K562 (cell line): ENCODE results near the gene GPX7. TPM values are rescaled to one million over a fixed set of nuclear protein-coding genes. Genes with fewer than 3 reads are reported as not detected.
A peak's percentile ranks its signal among the peaks of the same experiment; 100 is the strongest.

Experiments used
- ATAC-seq: fragments of 200-7000 bp; cut with Tn5 transposase; 3 replicates; pipeline ENCODE4 v1.9.1; 2020; ENCODE audit warnings: moderate library complexity
- BruUV-seq: library from RNA; stranded (reverse); fragments of 400-500 nt; replicated peaks from 2 replicates; lab custom pipeline; 2021; lab: Mats Ljungman, UMichigan
- CTCF ChIA-PET: fragments of 300-600 bp; formaldehyde crosslinking; extraction: SDS; loops from one replicate; lab custom pipeline; 2021; ENCODE audit warnings: low intra/inter-chr PET ratio; lab: Yijun Ruan, JAX
- POLR2A ChIA-PET: fragments of 300-600, 350-650 bp; sonication (Branson Sonifier 250); formaldehyde crosslinking; extraction: SDS; loops from one replicate; lab custom pipeline; 2021; ENCODE audit warnings: antibody characterized with exemption, inconsistent platforms; lab: Yijun Ruan, JAX
- DNase-seq, 4 experiments: peaks; one replicate each; pipeline versions ENCODE4 v3.0.0 to v3.0.0-alpha.2; 2011 to 2018; ENCODE audit warnings: low spot score in 3 of 4, mixed read lengths in 3 of 4; ENCODE audit errors: extremely low read depth in 1 of 4
- FAIRE-seq: peaks from 2 replicates; lab custom pipeline; 2011; peaks lifted over from hg19 to GRCh38; lab: Jason Lieb, UNC
- H2AFZ ChIP-seq: 2 replicates; pipeline ENCODE4 v1.6.0; 2011; ENCODE audit warnings: low read depth, low read length, control low read depth, inconsistent platforms
- H3K27ac ChIP-seq: fragments of 200-600 bp; 3 replicates; pipeline ENCODE4 v1.8.0; 2011; ENCODE audit warnings: low read depth, mild to moderate bottlenecking, control low read depth, inconsistent platforms, low read length, moderate library complexity, mixed read lengths; ENCODE audit errors: extremely low read depth
- H3K27me3 ChIP-seq, 2 experiments: fragments of 300-600 bp in 1 of 2; 2 replicates in 1 of 2; 3 replicates in 1 of 2; pipeline versions ENCODE4 v1.6.0 to v1.8.0; 2011; ENCODE audit warnings: inconsistent platforms in 2 of 2, low read length in 2 of 2, mild to moderate bottlenecking in 1 of 2, mixed read lengths in 1 of 2, moderate library complexity in 1 of 2; ENCODE audit not compliant: control insufficient read depth in 2 of 2, insufficient read depth in 2 of 2
- H3K36me3 ChIP-seq: fragments of 300-600 bp; 3 replicates; pipeline ENCODE4 v1.8.0; 2011; ENCODE audit warnings: mild to moderate bottlenecking, low read length, inconsistent platforms; ENCODE audit not compliant: control insufficient read depth, insufficient read depth
- H3K4me1 ChIP-seq, 2 experiments: fragments of 200-600 bp in 1 of 2; replicated peaks in 1 of 2; 2 replicates in 1 of 2; 3 replicates in 1 of 2; pipeline versions ENCODE4 v1.5.1 to v1.8.0; 2011; ENCODE audit warnings: inconsistent platforms in 2 of 2, low read length in 2 of 2, mild to moderate bottlenecking in 1 of 2, mixed read lengths in 1 of 2, moderate library complexity in 1 of 2; ENCODE audit not compliant: control insufficient read depth in 2 of 2, insufficient read depth in 2 of 2
- H3K4me2 ChIP-seq: 2 replicates; pipeline ENCODE4 v1.6.1; 2011; ENCODE audit warnings: low read length, control low read depth, inconsistent platforms, mixed read lengths; ENCODE audit not compliant: insufficient read depth
- H3K4me3 ChIP-seq: fragments of 200-600 bp; sonication (generic), shearing (Covaris generic); 2 replicates; pipeline ENCODE4 v1.5.1; 2016; ENCODE audit warnings: control low read depth, inconsistent platforms
- H3K79me2 ChIP-seq: fragments of 200-600 bp; 3 replicates; pipeline ENCODE4 v1.8.0; 2011; ENCODE audit warnings: low read length, inconsistent platforms; ENCODE audit not compliant: control insufficient read depth, insufficient read depth
- H3K9ac ChIP-seq, 2 experiments: 2 replicates each; pipeline versions ENCODE4 v1.6.0 to v1.6.1; 2011; ENCODE audit warnings: low read depth in 2 of 2, low read length in 2 of 2, control low read depth in 1 of 2, inconsistent platforms in 1 of 2, mild to moderate bottlenecking in 1 of 2, mixed read lengths in 1 of 2; ENCODE audit not compliant: insufficient read depth in 1 of 2
- H3K9me1 ChIP-seq: one replicate; pipeline ENCODE4 v1.6.0; 2011; ENCODE audit warnings: inconsistent platforms, mild to moderate bottlenecking, low read length, moderate library complexity; ENCODE audit not compliant: control insufficient read depth, insufficient read depth
- H3K9me3 ChIP-seq: replicated peaks from 2 replicates; pipeline ENCODE4 v1.5.1; 2011; ENCODE audit warnings: low read depth, low read length, inconsistent platforms; ENCODE audit not compliant: control insufficient read depth, insufficient read depth
- H4K20me1 ChIP-seq: replicated peaks from 2 replicates; pipeline ENCODE4 v1.6.1; 2011; ENCODE audit warnings: low read length, inconsistent platforms, mixed read lengths; ENCODE audit not compliant: control insufficient read depth, insufficient read depth
- BCL6 ChIP-seq: fragments of 250-450 bp; sonication (Bioruptor Pico); IDR thresholded peaks from 2 replicates; pipeline ENCODE4 v1.4.0; 2020
- ESRRB ChIP-seq: fragments of 250-450 bp; sonication (Bioruptor Pico); IDR thresholded peaks from 2 replicates; pipeline ENCODE4 v1.5.0; 2020; ENCODE audit warnings: mild to moderate bottlenecking, moderate library complexity, borderline replicate concordance
- HMBOX1 ChIP-seq: sonication (generic); IDR thresholded peaks from 2 replicates; pipeline ENCODE4 v1.6.1; 2016
- HMGN3 ChIP-seq: IDR thresholded peaks from 2 replicates; pipeline ENCODE4 v1.6.1; 2011; ENCODE audit warnings: borderline replicate concordance, low read depth, mild to moderate bottlenecking, mixed read lengths, low read length; ENCODE audit not compliant: insufficient read length; ENCODE audit errors: extremely low read depth
- IRF1 ChIP-seq: sonication (generic); formaldehyde crosslinking; IDR thresholded peaks from 2 replicates; pipeline ENCODE4 v1.8.0; 2022; ENCODE audit warnings: missing genetic modification reagents, mild to moderate bottlenecking, borderline replicate concordance
- MLLT1 ChIP-seq, 2 experiments: fragments of 450-650 bp; IDR thresholded peaks; 2 replicates each; pipeline ENCODE4 v1.6.1; 2016
- MNT ChIP-seq, 2 experiments: fragments of 450-650 bp; conservative IDR thresholded peaks; 2 replicates each; pipeline ENCODE4 v1.6.1; 2017; ENCODE audit warnings: mild to moderate bottlenecking in 2 of 2, moderate library complexity in 2 of 2
- NR4A1 ChIP-seq, 2 experiments: fragments of 250-450 bp in 1 of 2; fragments of 450-650 bp in 1 of 2; sonication (Bioruptor Pico) in 1 of 2; IDR thresholded peaks; 2 replicates each; pipeline versions ENCODE4 v1.4.0 to v1.6.1; 2016 to 2020; ENCODE audit warnings: mild to moderate bottlenecking in 2 of 2, missing compliant biosample characterization in 1 of 2, missing genetic modification characterization in 1 of 2, moderate library complexity in 1 of 2
- POLR2G ChIP-seq: fragments of 200-400 bp; formaldehyde crosslinking; IDR thresholded peaks from 2 replicates; pipeline ENCODE4 v1.6.1; 2017; ENCODE audit warnings: low read depth, mild to moderate bottlenecking, antibody characterized with exemption, low read length, moderate library complexity
- SMAD4 ChIP-seq: fragments of 250-450 bp; sonication (Bioruptor Pico); conservative IDR thresholded peaks from 2 replicates; pipeline ENCODE4 v1.8.0; 2021; ENCODE audit warnings: inconsistent platforms, mild to moderate bottlenecking, moderate library complexity
- SMARCE1 ChIP-seq: fragments of 450-650 bp; IDR thresholded peaks from 2 replicates; pipeline ENCODE4 v1.7.1; 2016; ENCODE audit warnings: mild to moderate bottlenecking
- TAF1 ChIP-seq: IDR thresholded peaks from 2 replicates; pipeline ENCODE4 v1.6.1; 2011; ENCODE audit warnings: mild to moderate bottlenecking, low read length, moderate library complexity; ENCODE audit not compliant: insufficient read depth, control insufficient read depth, severe bottlenecking; ENCODE audit errors: extremely low read depth
- ZFPM2 ChIP-seq: fragments of 250-450 bp; sonication (Bioruptor Pico); IDR thresholded peaks from 2 replicates; pipeline ENCODE4 v1.5.1; 2022; ENCODE audit warnings: mild to moderate bottlenecking
- WGBS: fragments of 100-300 bp; shearing (Covaris generic); methylation state at CpG from one replicate; pipeline ENCODE4 v1.1.6; 2016; ENCODE audit warnings: low coverage, mixed read lengths; ENCODE audit not compliant: insufficient coverage; ENCODE audit errors: missing lambda C conversion rate; 5-methylcytosine and 5-hydroxymethylcytosine counted together
- in situ Hi-C: fragments of 300-500 bp; cut with MboI; formaldehyde crosslinking; loops from 4 replicates; pipeline ENCODE4 v1.15.0; 2018; ENCODE audit warnings: inconsistent platforms, mixed read lengths
- intact Hi-C: fragments of 100-400 bp; cut with micrococcal nuclease; formaldehyde crosslinking; loops from 2 replicates; pipeline ENCODE4 v1.14.2; 2022
- polyA plus RNA-seq, 8 experiments: library from polyadenylated mRNA; depleted of rRNA in 4 of 8; stranded (reverse) in 5 of 8; unstranded in 3 of 8; fragments of >200 nt; fragmentation: Nextera tagmentation in 2 of 8; fragmentation: Illumina TruSeq in 1 of 8; extraction: Ambion mirVana in 2 of 8; extraction: Trizol in 1 of 8; gene quantifications; 2 replicates each; pipeline versions ENCODE4 v1.2.1 to v1.2.3, GENCODE V29; 2011 to 2014; ENCODE audit warnings: inconsistent platforms in 1 of 8, missing spikeins in 1 of 8
- total RNA-seq, 7 experiments: library from RNA; depleted of rRNA in 6 of 7; stranded (reverse); fragments of >200 nt in 6 of 7; fragmentation: Illumina TruSeq in 2 of 7; extraction: Trizol in 2 of 7; gene quantifications; 2 replicates each; pipeline versions ENCODE4 v1.2.1 to v1.2.3, GENCODE V29; 2011 to 2021; ENCODE audit warnings: low replicate concordance in 1 of 7

GPX7 gene
- total and polyA plus RNA-seq, 9 of the 15 experiments (the other 6 are each of a cell fraction or from before 2014, with no cell fraction given) = 0.08 TPM; not detected in 8

GRCh38 chr1:52559875-52560274 lies 42.3 kb upstream of the GPX7 start (continued):
- TF ChIP-seq IRF1 (CRISPR knock-in tag) (no peak), TAF1 (no peak), ESRRB (CRISPR knock-in tag) (no peak), BCL6 (CRISPR knock-in tag) (no peak)
- TF ChIP-seq, all 486 proteins: peak for 0

GRCh38 chr1:52562766-52563165 lies 39.4 kb upstream of the GPX7 start:
- BruUV-seq = no TSS peak
- FAIRE-seq (no peak), ATAC-seq (peak; percentile 28; the same call in 2 of the 3 replicates), DNase-seq (no peak)
- H3K27ac ChIP-seq = no peak overlapping the region
- H3K9me3 ChIP-seq = no peaks in the 10 kb centered on the region
- POLR2A ChIA-PET = no interaction called here
- CTCF ChIA-PET = no interaction called here
- in situ Hi-C loops (no loop called here), intact Hi-C loops (no loop called here)
- no peaks in the 10 kb centered on the region for H3K36me3 ChIP-seq
- no peak overlapping the region for H3K4me2 ChIP-seq
- no peak overlapping the region for H3K4me3 ChIP-seq
- peaks cover 4 to 16% of the 10 kb centered on the region in 2 experiments; a peak in 3 of 5 replicates for H3K4me1 ChIP-seq
- H4K20me1 ChIP-seq = no peaks in the 10 kb centered on the region
- peak overlapping the region; percentile 10 for H2AFZ ChIP-seq
- H3K9ac ChIP-seq = no peak overlapping the region
- WGBS = 19% methylated on average over 3 of the region's 3 CpGs
- no peaks in the 10 kb centered on the region for H3K9me1 ChIP-seq
- H3K79me2 ChIP-seq = no peaks in the 10 kb centered on the region
- H3K27me3 ChIP-seq = no peaks in the 10 kb centered on the region
- TF ChIP-seq HMGN3 (no peak), POLR2G (no peak), ZFPM2 (CRISPR knock-in tag) (no peak), NR4A1 (CRISPR knock-in tag; IDR thresholded peaks at IDR 0.05) (no peak), NR4A1 (tag; IDR thresholded peaks at IDR 0.05) (no peak), MNT (conservative IDR thresholded peaks at IDR 0.05) (0 out of 4 replicates have a peak, but pooled peaks of 1 of the 2 experiments have one; percentile 33), HMBOX1 (peak; percentile 64; the same call in 1 of the 2 replicates), SMAD4 (no peak), MLLT1 (IDR thresholded peaks at IDR 0.05) (no peak), SMARCE1 (peak; percentile 17; the same call in 1 of the 2 replicates)
